GM18526 (cell line): ENCODE results near the gene APCDD1.

Experiments used
- POLR2A ChIP-seq: IDR thresholded peaks from 3 replicates; pipeline ENCODE4 v1.6.1; 2011; ENCODE audit not compliant: insufficient read length; ENCODE audit errors: extremely low read depth

APCDD1 gene

DNA sequence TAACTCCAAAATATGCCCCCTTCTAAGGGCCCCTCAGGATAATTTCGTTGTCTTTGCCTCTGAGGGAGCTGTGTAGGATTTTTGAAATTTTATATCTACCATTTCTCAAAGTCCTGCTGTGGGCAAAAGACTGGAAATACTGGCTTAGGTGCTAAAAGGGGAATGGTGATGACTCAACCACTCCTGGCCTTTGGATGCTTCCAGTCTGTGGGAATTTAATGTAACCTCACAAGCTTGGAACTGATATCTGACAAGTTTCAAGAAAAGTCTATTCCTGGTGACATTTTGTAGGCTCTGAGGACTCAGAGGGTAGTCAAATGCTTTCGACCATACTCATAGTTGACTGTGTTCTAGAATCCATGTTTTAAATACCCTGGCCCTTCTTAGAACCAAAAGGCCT is 3.4 kb upstream of the APCDD1 start:
- no peak for TF ChIP-seq POLR2A

DNA sequence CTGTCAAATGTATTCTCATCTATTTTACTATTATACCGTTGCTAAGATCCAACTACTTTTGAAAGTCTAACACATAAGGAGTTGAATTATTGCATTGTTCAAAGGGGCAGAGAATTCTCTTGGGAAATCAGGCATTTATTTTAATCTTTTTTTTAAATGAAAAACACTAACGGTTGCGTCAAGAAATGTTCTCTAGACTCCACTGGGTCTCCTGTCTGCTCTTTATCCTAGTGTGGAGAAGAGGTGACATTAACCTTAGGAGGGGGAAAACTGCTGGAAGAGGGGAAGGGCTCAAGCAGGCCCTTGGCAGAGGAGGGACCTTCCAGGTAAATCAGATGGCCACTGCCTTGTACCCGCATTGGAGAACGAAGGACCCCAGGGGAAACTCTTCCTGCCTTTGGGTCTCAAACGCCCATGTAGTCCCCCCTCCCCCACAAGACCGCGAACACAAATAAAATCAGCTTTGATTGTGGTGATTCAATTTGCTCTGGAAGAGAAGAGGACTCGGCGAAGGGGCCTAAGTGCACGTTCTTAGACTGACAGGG is 1.1 kb upstream of the APCDD1 start:
- no peak for TF ChIP-seq POLR2A

DNA sequence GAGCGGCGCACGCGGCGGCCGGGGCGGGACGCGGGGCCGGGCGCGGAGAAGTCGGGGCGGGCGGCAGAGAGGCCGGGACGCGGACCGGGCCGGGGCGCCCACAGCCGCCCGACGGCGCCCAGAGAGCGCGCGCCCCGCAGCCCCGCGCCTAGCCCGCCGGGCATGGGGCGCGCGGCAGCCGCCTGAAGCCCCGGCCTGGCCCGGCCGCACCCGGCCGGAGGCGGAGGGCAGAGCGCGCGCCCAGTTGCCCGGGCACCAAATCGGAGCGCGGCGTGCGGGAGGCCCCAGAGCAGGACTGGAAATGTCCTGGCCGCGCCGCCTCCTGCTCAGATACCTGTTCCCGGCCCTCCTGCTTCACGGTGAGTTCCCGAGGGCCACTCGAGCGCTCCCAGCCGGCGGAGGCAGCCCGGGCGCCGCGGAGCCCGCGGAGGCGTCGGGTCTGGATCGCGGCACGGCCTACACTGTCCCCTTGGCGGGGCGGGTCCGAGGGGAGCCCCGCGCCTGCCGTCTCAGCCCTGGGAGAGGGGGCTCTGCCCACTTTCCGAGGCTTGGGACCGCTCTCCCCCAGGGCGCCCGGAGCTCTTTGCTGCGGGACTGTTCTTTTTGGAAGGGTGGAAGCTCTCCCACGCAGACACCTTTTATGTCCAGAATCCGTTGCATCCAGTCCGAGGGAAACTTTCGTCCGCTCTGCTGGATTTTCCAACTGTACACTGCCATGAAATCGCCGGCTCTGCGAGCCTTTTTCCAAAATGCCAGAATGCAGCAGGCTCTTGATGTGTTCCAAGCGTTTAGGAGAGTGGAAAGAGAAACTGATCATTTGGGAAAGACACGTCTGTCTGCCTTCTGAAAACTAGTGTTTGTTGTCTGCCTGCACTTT is 484 bp downstream of the APCDD1 start:
- no peak for TF ChIP-seq POLR2A

DNA sequence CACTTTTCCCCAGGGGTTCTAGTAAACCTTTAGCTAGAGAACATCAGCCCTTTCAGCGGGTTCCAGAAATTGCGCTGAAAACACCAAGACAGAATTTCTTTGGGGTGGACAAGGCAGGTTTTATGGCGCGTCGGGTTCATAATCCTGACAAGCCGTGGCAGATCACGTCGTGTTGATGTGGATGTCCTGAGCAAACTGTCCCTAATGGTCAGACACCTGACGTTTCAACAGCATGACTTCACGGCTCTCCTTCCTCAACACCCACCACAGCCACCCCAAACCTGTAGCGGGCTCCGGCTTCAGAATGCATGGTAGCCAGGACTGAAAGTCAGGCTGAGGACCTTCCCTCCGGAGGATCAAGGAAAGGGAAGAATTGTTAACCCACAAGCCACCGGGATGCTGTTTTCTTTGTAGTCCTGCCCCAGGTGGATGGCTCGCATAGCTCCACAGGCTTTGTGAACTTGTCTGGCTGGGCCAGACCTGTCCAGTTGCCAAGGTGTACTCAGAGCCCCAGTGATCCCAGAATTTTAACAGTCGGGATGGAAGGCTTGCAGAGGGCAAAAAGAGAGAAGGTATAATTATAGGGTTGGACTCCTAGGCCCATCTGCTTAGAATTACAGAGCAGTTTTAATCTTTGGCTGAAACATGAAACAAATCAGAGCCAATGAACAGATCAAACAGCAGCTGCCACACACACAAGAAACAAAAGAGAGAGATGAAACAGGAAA is 1.5 kb downstream of the APCDD1 start:
- TF ChIP-seq POLR2A = no peak

DNA sequence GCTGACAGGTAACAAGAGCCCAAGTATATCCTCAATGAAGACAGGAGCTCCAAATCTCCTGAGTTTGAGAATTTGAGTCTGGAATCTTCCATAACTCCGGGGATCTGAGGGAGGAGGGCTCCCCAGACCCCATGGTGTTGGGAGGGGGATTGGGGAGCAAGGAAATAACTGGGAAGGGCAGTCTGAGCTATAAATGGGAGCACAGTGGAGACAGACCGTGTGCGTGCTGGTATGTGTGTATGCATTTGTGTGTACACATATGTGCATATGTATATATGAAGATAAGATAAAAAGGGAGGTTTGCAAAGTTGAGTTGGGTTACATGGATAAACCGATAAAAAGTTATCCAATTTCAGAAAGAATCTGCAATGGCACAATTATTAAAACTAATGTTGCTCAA is 2.3 kb downstream of the APCDD1 start:
- no peak for TF ChIP-seq POLR2A

DNA sequence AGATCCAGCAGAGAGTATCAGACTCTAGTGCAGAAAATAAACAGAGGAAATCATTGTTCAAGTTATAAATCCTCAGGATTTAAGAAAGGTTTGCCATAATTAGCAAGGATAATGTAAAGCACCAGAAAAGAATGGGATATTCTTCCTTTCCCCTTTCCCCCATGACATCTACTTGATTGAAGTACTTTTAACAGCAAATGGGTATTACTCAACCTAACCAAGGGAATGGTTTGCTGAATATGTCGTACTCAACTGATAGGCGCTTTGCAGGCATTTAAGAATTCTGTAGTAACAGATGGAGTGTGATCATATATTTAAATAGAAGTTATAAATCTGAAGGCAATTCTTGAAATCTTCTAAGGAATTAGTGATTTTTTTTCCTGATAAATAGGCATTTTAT is 2.7 kb downstream of the APCDD1 start:
- no peak for TF ChIP-seq POLR2A

DNA sequence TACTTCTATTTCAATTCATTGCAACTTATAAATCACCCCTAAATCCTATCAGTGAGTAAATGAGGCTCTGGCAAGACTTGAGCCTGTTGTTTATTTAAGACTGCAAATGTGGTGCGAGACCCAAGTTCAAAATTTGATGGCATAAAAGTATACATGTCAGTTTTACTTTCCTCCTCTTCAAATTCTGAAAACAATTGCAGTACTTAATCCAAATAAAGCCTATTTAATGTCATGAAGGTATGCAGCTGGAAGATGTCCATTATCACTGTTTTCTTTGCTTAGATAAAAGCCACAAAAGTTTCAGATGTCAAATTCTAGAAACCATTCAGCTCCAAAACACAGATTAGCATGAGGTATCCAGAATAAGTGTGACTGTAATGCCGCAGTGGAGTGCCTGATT is 3.3 kb downstream of the APCDD1 start:
- no peak for TF ChIP-seq POLR2A

DNA sequence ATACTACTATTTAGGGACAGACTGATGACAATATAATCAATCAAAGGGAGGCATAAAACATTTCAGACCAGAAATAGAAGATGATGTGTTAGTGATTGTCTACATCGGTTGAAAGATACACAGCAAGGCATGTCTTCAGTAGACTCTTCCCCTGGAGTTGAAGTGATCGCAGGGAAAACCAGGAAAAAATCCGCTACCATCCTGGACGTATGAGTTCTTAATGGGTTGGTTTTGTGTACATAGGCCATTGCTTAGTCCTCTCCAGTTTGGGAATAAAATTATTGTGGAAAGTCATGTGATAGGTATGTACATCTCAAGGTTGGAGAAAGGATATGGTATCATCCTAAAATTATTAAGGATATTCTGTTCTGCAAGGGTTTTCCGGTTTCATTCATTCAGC is 4.3 kb downstream of the APCDD1 start:
- TF ChIP-seq POLR2A = no peak

DNA sequence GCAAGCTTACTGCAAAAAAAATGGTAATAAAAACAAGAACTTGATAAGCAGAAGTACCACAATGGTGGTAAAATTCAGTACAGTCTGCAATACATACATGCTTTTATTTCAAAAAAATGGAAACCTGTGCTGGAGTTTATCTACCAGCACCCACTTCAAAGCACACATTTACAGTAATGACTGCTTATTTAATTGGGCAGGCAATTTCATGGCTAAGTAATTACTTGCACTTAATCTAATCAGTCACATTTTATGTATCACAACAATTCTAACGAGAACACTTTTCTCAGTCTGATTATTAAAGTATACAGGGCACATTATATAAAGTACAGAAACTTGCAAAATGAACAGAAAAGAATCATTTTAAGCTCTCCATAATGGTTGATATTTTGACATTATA is 5.2 kb downstream of the APCDD1 start:
- TF ChIP-seq POLR2A = no peak

DNA sequence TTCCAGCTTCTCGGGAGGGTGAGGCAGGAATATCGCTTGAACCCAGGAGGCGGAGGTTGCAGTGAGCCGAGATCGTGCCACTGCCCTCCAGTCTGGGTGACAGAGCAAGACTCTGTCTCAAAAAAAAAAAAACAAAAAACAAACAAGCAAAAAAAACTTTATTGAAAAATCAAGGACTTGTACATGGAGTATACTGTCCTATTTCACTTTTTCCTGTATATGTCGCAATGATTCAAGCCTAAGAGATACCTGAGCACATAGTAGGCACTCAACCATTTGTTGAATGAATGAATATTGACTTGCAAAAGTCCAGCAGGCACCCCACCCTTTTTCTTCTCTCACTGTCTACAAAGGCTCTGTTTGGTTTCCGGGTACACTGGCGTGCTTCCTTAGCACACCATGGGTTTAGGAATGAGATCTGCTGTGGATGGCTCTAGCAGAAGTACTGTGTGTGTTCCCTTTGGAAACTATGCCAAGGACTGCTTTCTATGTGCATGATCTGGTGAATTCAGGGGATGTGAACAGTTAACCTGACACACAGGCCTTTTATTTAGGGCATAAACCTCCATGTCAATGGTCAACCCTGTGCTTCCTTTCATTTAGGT is 6.1 kb downstream of the APCDD1 start:
- no peak for TF ChIP-seq POLR2A

DNA sequence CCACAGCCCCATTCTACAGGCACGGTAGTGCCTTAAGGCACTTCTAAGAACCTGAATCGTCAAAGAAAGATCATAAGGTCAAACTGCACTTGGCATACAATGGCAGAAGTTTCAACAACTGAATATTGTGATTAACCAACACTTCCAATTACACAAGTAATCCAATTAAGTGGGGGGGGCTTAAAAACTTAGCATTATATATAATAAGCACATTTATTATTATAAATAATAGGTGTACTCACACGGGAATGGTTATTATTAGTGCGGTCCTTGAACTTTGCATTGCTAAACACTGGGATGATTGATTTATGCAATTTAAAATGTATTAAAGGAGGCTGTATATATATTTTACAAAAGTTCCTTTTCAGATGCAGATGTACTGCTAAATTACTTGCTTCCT is 7.6 kb downstream of the APCDD1 start:
- TF ChIP-seq POLR2A = no peak

DNA sequence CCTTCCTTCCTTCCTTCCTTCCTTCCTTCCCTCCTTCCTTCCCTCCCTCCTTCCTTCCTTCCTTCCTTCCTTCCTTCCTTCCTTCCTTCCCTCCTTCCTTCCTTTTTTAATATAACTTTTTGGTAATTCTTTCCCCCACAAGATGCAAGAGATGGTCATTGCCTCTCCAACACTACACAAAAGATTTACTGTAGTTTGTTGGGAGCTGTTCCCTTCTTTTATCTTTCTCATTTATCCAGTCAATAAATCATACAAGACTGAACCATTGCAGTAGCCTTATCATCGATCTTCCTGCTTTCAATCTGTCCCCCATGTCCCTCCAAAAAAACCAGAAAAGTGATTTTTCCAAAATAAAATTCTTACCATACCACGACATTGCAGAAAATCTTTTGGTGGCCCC is 8.2 kb downstream of the APCDD1 start:
- no peak for TF ChIP-seq POLR2A

DNA sequence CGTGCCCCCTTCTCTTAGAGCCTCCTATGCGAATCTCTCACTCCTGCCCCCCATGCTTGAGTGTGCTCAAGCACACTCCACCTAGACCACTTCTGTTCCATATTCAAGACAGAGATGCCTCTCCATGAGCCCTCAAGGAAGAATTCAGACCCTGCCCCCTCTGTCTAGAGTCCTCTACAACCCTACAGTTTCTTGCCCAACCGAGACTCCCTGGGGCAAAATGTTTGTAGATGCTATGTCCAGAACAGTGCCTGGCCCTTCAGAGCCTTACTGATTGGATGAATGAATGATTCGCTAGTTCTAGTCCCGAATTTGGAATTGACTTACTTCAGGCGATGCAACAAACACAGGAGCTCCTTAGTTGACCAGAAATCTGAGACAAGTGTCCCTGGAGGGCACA is 8.7 kb downstream of the APCDD1 start:
- no peak for TF ChIP-seq POLR2A

DNA sequence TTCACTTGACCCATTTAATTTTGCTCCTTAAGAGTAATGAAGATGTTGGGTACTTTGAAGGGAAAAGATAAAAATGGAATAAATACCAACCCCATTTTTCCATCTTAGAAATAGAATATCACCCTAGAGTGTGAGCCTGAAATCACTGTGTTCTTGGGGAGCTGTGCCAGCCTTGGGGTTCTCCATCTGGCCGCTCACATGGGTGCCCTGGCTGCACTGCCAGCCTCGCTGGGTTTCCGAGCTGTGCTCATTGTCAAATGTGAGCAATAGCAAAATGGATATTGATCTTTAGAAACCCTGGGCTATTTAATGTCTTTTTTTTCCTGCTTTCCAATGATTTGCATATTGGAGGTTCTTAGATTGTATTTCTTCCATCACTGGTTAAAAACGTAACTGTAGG is 9.3 kb downstream of the APCDD1 start:
- TF ChIP-seq POLR2A = no peak

DNA sequence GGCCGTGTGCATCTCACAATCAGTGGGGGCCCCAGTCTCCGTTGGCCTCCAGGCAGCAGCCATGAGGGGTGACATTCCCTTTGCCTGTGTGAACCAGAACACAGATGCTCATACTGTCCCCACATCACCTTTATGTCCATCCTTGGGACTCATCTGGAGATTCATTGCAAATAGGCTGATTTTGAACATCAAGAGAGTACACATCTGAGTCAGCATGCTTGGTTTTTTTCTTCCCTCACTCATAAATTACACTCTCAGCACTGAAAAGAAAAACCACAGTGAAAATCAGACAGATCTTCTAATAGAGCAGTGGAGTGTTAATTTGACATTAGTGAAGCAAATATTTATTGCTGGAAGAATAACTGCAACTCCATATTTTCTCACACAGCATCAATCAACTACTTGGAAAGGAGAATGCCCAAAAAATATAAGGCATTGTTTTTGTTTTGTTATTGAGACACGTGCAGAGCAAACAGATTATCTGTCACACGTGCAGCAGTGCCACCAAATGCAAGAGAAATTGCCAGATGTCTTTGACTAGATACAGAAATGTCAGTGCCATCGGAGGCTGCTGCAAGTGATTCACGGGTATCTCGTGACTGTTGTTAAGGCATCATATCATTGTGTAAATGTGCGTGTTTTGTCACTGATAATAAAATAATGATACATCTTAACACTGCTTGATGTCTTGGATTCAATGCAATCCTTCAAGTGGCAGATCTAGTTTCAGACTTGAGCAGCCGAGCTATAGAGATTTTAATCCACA is 10.9 kb downstream of the APCDD1 start:
- TF ChIP-seq POLR2A = no peak
